GM15510 (cell line): ENCODE data around the gene MTSS2.

ENCODE experiments used
- POLR2A ChIP-seq: IDR thresholded peaks from 3 replicates; pipeline ENCODE4 v1.6.1; 2011; ENCODE audit warnings: borderline replicate concordance; ENCODE audit not compliant: insufficient read length; ENCODE audit errors: extremely low read depth

MTSS2 gene

GRCh38 chr16:70685938-70686375 is at the start of gene MTSS2:
TSS of gene MTSS2 (minus strand) at chr16:70686053. CDS start at chr16:70685791, 262 bp downstream.
- TF ChIP-seq POLR2A: no peak

- TF ChIP-seq POLR2A: no peak
These were observed 49.5 kb upstream of the MTSS2 start for GRCh38 chr16:70735141-70735979.

GRCh38 chr16:70734522-70735095 is 48.8 kb upstream of the MTSS2 start:
- TF ChIP-seq POLR2A: no peak

GRCh38 chr16:70730944-70731343 is 45.1 kb upstream of the MTSS2 start:
- TF ChIP-seq POLR2A: no peak

- no peak for TF ChIP-seq POLR2A
These were observed 44.2 kb upstream of the MTSS2 start for GRCh38 chr16:70730031-70730430.

- TF ChIP-seq POLR2A: no peak
These were observed 43.4 kb upstream of the MTSS2 start for GRCh38 chr16:70729292-70729691.

GRCh38 chr16:70728150-70728549 is 42.3 kb upstream of the MTSS2 start:
- TF ChIP-seq POLR2A: no peak

- no peak for TF ChIP-seq POLR2A
These were observed 41.1 kb upstream of the MTSS2 start for GRCh38 chr16:70726892-70727361.

GRCh38 chr16:70725912-70726828 is 40.3 kb upstream of the MTSS2 start:
- TF ChIP-seq POLR2A: no peak

GRCh38 chr16:70725024-70725911 is 39.4 kb upstream of the MTSS2 start:
- TF ChIP-seq POLR2A: no peak

- TF ChIP-seq POLR2A: no peak
These were observed 38.5 kb upstream of the MTSS2 start for GRCh38 chr16:70724146-70725023.

- TF ChIP-seq POLR2A: no peak
These were observed 37.9 kb upstream of the MTSS2 start for GRCh38 chr16:70723740-70724145.

- no peak for TF ChIP-seq POLR2A
These were observed 35.5 kb upstream of the MTSS2 start for GRCh38 chr16:70721202-70721963.
